WI38 (cell line): ENCODE results near the gene ACTL9.

Source experiments
- H3K4me3 ChIP-seq: 2 replicates; pipeline ENCODE4 v1.5.1; 2011; ENCODE audit warnings: low read depth, mild to moderate bottlenecking, control low read depth, low read length
- CTCF ChIP-seq: IDR thresholded peaks from 2 replicates; pipeline ENCODE4 v1.5.1; 2012; ENCODE audit warnings: low read depth, mild to moderate bottlenecking, control low read depth, low read length

ACTL9 gene

DNA sequence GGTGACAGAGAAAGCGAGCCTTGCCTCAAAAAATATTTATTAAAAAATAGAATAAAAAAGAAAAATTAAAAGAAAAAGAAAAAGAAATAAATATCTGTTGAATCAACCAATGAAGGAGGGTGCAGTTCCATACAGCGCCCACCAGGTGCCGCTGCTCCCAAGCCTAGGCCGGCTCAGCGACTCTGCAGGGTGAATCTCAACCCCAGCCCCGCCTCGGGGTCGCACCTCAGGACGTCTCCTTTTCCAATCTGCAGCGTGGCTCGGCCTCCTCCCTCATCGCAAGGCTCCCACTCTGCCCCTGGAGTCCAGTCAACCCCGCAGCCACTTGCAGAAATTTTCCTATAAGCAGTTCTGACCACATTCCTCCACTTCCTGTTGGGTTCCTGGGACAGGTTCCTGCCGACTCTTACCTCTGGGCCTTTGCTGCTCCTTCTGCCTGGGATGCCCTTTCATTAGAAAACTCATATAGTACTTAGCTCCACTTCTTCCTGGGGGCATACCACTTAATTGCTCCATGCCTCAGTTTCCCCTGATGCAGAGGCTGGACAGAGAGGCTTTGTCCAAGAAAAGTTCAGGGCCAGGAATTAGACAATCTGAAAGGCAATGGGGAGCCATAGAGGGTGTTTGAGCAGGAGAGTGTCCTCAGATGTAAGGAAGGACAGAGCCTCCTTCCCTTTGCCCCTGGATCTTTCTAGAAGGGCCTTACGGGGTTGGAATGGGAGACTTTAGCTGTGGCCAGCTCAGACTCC, 43.8 kb downstream of the ACTL9 start:
- H3K4me3 ChIP-seq = no peak overlapping the region
- peak; percentile 99 for TF ChIP-seq CTCF

DNA sequence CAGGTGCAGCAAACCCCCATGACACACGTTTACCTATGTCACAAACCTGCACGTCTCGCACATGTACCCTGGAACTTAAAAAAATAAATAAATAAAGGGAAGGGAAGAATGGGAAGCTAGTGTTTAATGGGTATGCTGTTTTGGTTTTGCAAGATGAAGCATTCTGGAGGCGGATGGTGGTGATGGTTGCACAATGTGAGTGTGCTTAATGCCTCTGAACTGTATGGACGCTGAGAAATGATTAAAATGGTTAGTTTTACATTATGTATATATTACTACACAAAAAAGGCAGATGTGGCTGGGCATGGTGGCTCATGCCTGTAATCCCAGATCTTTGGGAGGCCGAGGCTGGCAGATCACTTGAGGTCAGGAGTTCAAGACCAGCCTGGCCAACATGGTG, 50.4 kb downstream of the ACTL9 start:
- TF ChIP-seq CTCF = no peak
- no peak overlapping the region for H3K4me3 ChIP-seq
